Type B pancreatic cell (in vitro differentiated cells): ENCODE measurements around the gene EHMT1. TPM values are rescaled to one million over a fixed set of nuclear protein-coding genes. Genes with fewer than 3 reads are reported as not detected.

ENCODE experiments used
- DNase-seq: peaks from one replicate; pipeline ENCODE4 v3.0.0; 2021; ENCODE audit warnings: mixed read lengths; ENCODE audit not compliant: unreplicated experiment; ENCODE audit errors: extremely low spot score
- H3K27ac Mint-ChIP-seq: 2 replicates; pipeline ENCODE4 v1.8.0; 2021; ENCODE audit warnings: mild to moderate bottlenecking, mixed read lengths
- H3K27me3 Mint-ChIP-seq: 2 replicates; pipeline ENCODE4 v1.8.0; 2021; ENCODE audit warnings: mixed read lengths
- H3K36me3 Mint-ChIP-seq: 2 replicates; pipeline ENCODE4 v1.8.0; 2021; ENCODE audit warnings: mixed read lengths
- H3K4me1 Mint-ChIP-seq: one replicate; pipeline ENCODE4 v1.8.0; 2021; ENCODE audit warnings: mixed read lengths; ENCODE audit not compliant: unreplicated experiment
- H3K4me3 Mint-ChIP-seq: 2 replicates; pipeline ENCODE4 v1.8.0; 2021; ENCODE audit warnings: mild to moderate bottlenecking, mixed read lengths
- H3K9me3 Mint-ChIP-seq: 2 replicates; pipeline ENCODE4 v1.8.0; 2021; ENCODE audit warnings: mixed read lengths
- total RNA-seq: library from RNA; stranded (reverse); gene quantifications from 2 replicates; pipeline ENCODE4 v1.2.1, GENCODE V29; 2021; ENCODE audit warnings: low replicate concordance
- TF ChIP-seq, protein P1 (sequence below): fragments of 200-600 bp; sonication (generic); conservative IDR thresholded peaks from 2 replicates; pipeline ENCODE4 v1.5.0; 2021; ENCODE audit warnings: antibody characterized with exemption, mild to moderate bottlenecking

EHMT1 gene
- total RNA-seq, 1 donor from 2014 or later, result 111 TPM

- no peaks in the 10 kb centered on the region for H3K9me3 Mint-ChIP-seq
- peaks cover 23% of the 10 kb centered on the region for H3K4me1 Mint-ChIP-seq
- no peak overlapping the region for H3K27ac Mint-ChIP-seq
- TF ChIP-seq, protein P1, sequence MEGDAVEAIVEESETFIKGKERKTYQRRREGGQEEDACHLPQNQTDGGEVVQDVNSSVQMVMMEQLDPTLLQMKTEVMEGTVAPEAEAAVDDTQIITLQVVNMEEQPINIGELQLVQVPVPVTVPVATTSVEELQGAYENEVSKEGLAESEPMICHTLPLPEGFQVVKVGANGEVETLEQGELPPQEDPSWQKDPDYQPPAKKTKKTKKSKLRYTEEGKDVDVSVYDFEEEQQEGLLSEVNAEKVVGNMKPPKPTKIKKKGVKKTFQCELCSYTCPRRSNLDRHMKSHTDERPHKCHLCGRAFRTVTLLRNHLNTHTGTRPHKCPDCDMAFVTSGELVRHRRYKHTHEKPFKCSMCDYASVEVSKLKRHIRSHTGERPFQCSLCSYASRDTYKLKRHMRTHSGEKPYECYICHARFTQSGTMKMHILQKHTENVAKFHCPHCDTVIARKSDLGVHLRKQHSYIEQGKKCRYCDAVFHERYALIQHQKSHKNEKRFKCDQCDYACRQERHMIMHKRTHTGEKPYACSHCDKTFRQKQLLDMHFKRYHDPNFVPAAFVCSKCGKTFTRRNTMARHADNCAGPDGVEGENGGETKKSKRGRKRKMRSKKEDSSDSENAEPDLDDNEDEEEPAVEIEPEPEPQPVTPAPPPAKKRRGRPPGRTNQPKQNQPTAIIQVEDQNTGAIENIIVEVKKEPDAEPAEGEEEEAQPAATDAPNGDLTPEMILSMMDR, result no peak
- H3K36me3 Mint-ChIP-seq, result peaks cover 36% of the 10 kb centered on the region
- H3K4me3 Mint-ChIP-seq, result no peak overlapping the region
- no peaks in the 10 kb centered on the region for H3K27me3 Mint-ChIP-seq
- no peak for DNase-seq
Observed at GRCh38 chr9:137647096-137647714, 28.4 kb downstream of the EHMT1 start.

DNA sequence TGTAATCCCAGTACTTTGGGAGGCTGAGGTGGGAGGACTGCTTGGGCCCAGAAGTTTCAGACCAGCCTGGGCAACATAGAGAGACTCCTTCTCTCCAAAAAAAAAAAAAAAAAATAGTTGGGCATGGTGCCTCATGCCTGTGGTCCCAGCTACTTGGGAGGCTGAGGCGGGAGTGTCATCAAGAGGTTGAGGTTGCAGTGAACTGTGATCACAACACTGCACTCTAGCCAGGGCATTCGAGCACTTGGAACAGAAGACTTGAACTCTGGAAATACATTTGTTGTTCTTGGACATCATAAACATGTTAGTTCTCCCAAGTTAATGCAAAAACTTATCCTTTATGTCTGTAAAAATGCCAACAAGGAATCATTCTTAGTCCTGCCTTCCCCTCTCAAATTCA, 29.6 kb downstream of the EHMT1 start:
- H3K27me3 Mint-ChIP-seq, result no peaks in the 10 kb centered on the region
- no peak overlapping the region for H3K27ac Mint-ChIP-seq
- no peak for DNase-seq
- H3K9me3 Mint-ChIP-seq, result no peaks in the 10 kb centered on the region
- peaks cover 23% of the 10 kb centered on the region for H3K4me1 Mint-ChIP-seq
- H3K4me3 Mint-ChIP-seq, result no peak overlapping the region
- H3K36me3 Mint-ChIP-seq, result peaks cover 34% of the 10 kb centered on the region
- TF ChIP-seq, protein P1, result no peak

DNA sequence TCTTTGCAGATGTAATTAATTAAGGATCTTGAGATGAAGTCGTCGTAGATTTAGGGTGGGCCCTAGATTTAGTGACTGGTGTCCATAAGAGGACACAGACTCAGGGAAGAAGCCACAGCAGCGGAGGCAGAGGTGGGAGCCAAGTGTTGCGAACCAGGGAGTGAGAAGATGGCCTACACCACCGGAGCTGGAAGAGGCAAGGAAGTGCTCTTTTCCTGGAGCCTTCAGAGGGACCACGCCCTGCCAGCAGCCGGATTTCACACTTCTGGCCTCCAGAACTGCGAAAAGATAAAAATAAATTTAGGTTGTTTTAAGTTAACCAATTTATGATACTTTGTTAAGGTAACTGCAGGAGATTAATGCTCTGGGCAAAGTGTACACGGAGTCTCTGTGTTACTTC, 30.7 kb downstream of the EHMT1 start:
- DNase-seq, result no peak

GRCh38 chr9:137650259-137650658, 31.5 kb downstream of the EHMT1 start:
- H3K27ac Mint-ChIP-seq, result no peak overlapping the region
- no peak for DNase-seq
- H3K27me3 Mint-ChIP-seq, result no peaks in the 10 kb centered on the region
- peaks cover 26% of the 10 kb centered on the region for H3K36me3 Mint-ChIP-seq
- TF ChIP-seq, protein P1, result no peak
- no peaks in the 10 kb centered on the region for H3K9me3 Mint-ChIP-seq
- no peak overlapping the region for H3K4me3 Mint-ChIP-seq
- peaks cover 14% of the 10 kb centered on the region for H3K4me1 Mint-ChIP-seq

More for the DNA sequence above, 30.7 kb downstream of the EHMT1 start:
- Mint-ChIP-seq H3K4me1 (peaks cover 17% of the 10 kb centered on the region), H3K9me3 (no peaks in the 10 kb centered on the region), H3K4me3 (no peak overlapping the region), H3K36me3 (peaks cover 29% of the 10 kb centered on the region), H3K27me3 (no peaks in the 10 kb centered on the region), H3K27ac (no peak overlapping the region)
- TF ChIP-seq, protein P1, result no peak

GRCh38 chr9:137650779-137651178, 32.0 kb downstream of the EHMT1 start:
- Mint-ChIP-seq H3K4me1 (peaks cover 13% of the 10 kb centered on the region), H3K4me3 (no peak overlapping the region), H3K27ac (no peak overlapping the region), H3K27me3 (no peaks in the 10 kb centered on the region), H3K9me3 (no peaks in the 10 kb centered on the region), H3K36me3 (peaks cover 24% of the 10 kb centered on the region)
- no peak for DNase-seq
- TF ChIP-seq, protein P1, result no peak
